SH-SY5Y (cell line): ENCODE results near the gene LRRN2.

Experiments
- GATA2 ChIP-seq: IDR thresholded peaks from 2 replicates; pipeline ENCODE4 v1.6.1; 2011; ENCODE audit warnings: mild to moderate bottlenecking, low read depth, low read length
- GATA3 ChIP-seq: IDR thresholded peaks from 2 replicates; pipeline ENCODE4 v1.6.1; 2011; ENCODE audit warnings: low read depth, mild to moderate bottlenecking, low read length, moderate library complexity

GRCh38 chr1:204673909-204674649 is 11.5 kb downstream of the LRRN2 start:
- TF ChIP-seq GATA2 (peak; percentile 61), GATA3 (no peak)
